PC-3 (cell line): ENCODE measurements around the gene SLC45A2. TPM values are rescaled to one million over a fixed set of nuclear protein-coding genes. Genes with fewer than 3 reads are reported as not detected.

ENCODE experiments used
- ATAC-seq: fragments of 200-7000 bp; cut with Tn5 transposase; 2 replicates; pipeline ENCODE4 v1.9.1; 2020; ENCODE audit warnings: mild to moderate bottlenecking, moderate library complexity
- BruUV-seq: library from RNA; stranded (reverse); fragments of 400-500 nt; replicated peaks from 2 replicates; lab custom pipeline; 2021; lab: Mats Ljungman, UMichigan
- CTCF ChIA-PET: fragments of 300-600 bp; sonication (Branson Sonifier 250); formaldehyde crosslinking; loops from one replicate; lab custom pipeline; 2022; ENCODE audit warnings: antibody characterized with exemption; lab: Charles Lee
- POLR2A ChIA-PET: fragments of 300-600 bp; sonication (Branson Sonifier 250); formaldehyde crosslinking; loops from one replicate; lab custom pipeline; 2022; ENCODE audit warnings: antibody characterized with exemption; ENCODE audit not compliant: unreplicated experiment; lab: Charles Lee
- DNase-seq: peaks from one replicate; pipeline ENCODE4 v3.0.0-alpha.2; 2015
- H2AFZ ChIP-seq: fragments of 300-600 bp; sonication (generic); 2 replicates; pipeline ENCODE4 v1.6.0; 2016; ENCODE audit warnings: antibody characterized with exemption, low read length
- H3F3A ChIP-seq: fragments of 300-600 bp; sonication (generic); one replicate; pipeline ENCODE4 v1.6.0; 2017; ENCODE audit warnings: antibody characterized with exemption, low read length, control low read depth, mild to moderate bottlenecking; ENCODE audit not compliant: unreplicated experiment
- H3K27ac ChIP-seq: fragments of 300-600 bp; sonication (generic); 2 replicates; pipeline ENCODE4 v1.5.1; 2016; ENCODE audit warnings: mild to moderate bottlenecking, low read length
- H3K27me3 ChIP-seq: fragments of 300-600 bp; sonication (generic); 2 replicates; pipeline ENCODE4 v1.6.1; 2016; ENCODE audit warnings: low read length, mixed read lengths
- H3K36me3 ChIP-seq: fragments of 300-600 bp; sonication (generic); 2 replicates; pipeline ENCODE4 v1.6.1; 2016; ENCODE audit warnings: low read depth, mixed run types, low read length, mixed read lengths
- H3K4me1 ChIP-seq: fragments of 300-600 bp; sonication (generic); 2 replicates; pipeline ENCODE4 v1.5.1; 2016; ENCODE audit warnings: low read length; ENCODE audit not compliant: insufficient read depth
- H3K4me2 ChIP-seq: fragments of 300-600 bp; sonication (generic); 2 replicates; pipeline ENCODE4 v1.6.0; 2016; ENCODE audit warnings: low read length
- H3K4me3 ChIP-seq: fragments of 300-600 bp; sonication (generic); 2 replicates; pipeline ENCODE4 v1.5.1; 2016; ENCODE audit warnings: mild to moderate bottlenecking, low read length, mixed read lengths
- H3K79me2 ChIP-seq: fragments of 300-600 bp; sonication (generic); 2 replicates; pipeline ENCODE4 v1.6.1; 2017; ENCODE audit warnings: low read length, mixed read lengths
- H3K9ac ChIP-seq: fragments of 300-600 bp; sonication (generic); 2 replicates; pipeline ENCODE4 v1.6.0; 2016; ENCODE audit warnings: mild to moderate bottlenecking, low read length
- H3K9me2 ChIP-seq: fragments of 300-600 bp; sonication (generic); replicated peaks from 2 replicates; pipeline ENCODE4 v1.6.1; 2016; ENCODE audit warnings: mixed run types, low read length, mixed read lengths
- H3K9me3 ChIP-seq: fragments of 300-600 bp; sonication (generic); 2 replicates; pipeline ENCODE4 v1.6.1; 2016; ENCODE audit warnings: low read length, mixed read lengths
- H4K20me1 ChIP-seq: fragments of 300-600 bp; sonication (generic); 2 replicates; pipeline ENCODE4 v1.6.1; 2016; ENCODE audit warnings: low read length, mixed read lengths
- EZH2 ChIP-seq: fragments of 300-600 bp; sonication (generic); IDR thresholded peaks from one replicate; pipeline ENCODE4 v1.6.1; 2017; ENCODE audit warnings: antibody characterized with exemption, mild to moderate bottlenecking, low read length; ENCODE audit not compliant: unreplicated experiment
- EZH2phosphoT487 ChIP-seq: fragments of 300-600 bp; sonication (generic); IDR thresholded peaks from 2 replicates; pipeline ENCODE4 v1.6.1; 2018; ENCODE audit warnings: mild to moderate bottlenecking, antibody characterized with exemption, low read length, borderline replicate concordance
- intact Hi-C: fragments of 100-400 bp; cut with micrococcal nuclease; formaldehyde crosslinking; loops from 2 replicates; pipeline ENCODE4 v1.9.0; 2023
- total RNA-seq: library from RNA; depleted of rRNA; stranded (reverse); fragments of >200 nt; gene quantifications from 2 replicates; pipeline ENCODE4 v1.2.3, GENCODE V29; 2014
- TF ChIP-seq, protein P1 (sequence below): fragments of 300-600 bp; sonication (generic); conservative IDR thresholded peaks from 2 replicates; pipeline ENCODE4 v1.5.1; 2017; ENCODE audit warnings: antibody characterized with exemption, low read depth, mild to moderate bottlenecking, low read length

Gene SLC45A2
- total RNA-seq, 1 experiment from 2014 or later: not detected

DNA sequence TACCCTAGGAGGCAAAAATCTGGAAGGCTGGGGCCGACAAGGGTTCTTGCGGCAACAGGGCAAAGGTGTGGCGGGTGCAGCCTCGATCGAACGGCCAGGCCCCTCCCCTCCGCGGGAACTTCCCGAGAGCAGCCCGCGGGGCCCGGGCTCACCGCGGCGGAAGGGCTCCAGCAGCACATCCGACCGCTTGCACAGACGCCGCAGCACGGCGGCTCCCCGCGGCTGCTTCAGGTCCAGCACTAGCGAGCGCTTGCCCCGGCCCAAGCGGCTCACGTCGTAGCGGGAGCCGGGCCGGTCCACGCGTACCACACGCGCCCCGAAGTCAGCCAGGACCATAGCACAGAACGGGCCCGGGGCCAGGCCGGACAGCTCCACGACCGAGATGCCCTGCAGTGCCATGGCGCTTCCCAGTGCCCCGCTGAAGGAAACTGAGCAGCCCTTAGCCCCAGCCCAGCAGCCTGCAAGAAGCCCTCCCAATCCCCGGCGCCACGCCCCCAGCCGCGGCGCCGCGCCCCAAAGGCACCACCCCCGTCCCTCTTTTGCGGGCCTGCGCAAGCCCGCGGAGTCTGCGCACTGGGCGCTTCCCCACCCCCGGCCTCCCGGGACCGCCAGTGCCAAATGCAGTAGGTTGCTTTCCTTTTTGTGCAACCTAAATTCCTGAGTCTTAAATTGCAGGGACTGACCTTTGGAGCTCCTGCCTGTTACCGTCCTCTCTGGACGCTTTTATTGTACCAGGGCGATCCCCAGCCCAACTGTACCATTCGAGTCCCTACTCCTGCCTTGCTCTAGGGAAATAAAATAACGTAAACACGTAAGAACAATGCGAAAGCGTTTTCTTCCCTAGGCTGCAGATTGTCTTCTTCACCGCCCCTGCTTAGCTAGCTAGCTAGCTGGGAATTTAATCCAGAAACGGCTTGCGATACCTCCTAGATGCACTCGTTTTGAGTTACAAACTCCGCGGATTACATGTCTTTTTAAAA is 23.4 kb upstream of the SLC45A2 start, which contains the start of gene AMACR:
AMACR (minus strand) TSS at position 430 of the 980 bp plus-strand sequence; CDS start at position 399, 31 bp downstream.
- Histone ChIP-seq H3K4me3 (peak within 1 kb of the TSS; percentile 82), H3K36me3 (no peaks in the 10 kb centered on the region), H3K9ac (peak within 1 kb of the TSS; percentile 81), H2AFZ (peak within 1 kb of the TSS; percentile 94), H3K27me3 (no peaks in the 10 kb centered on the region), H3K9me3 (no peaks in the 10 kb centered on the region), H4K20me1 (no peaks in the 10 kb centered on the region), H3K27ac (peak within 1 kb of the TSS; percentile 74), H3K9me2 (no peaks in the 10 kb centered on the region), H3K79me2 (peaks cover 17% of the 10 kb centered on the region), H3F3A (no peaks in the 10 kb centered on the region), H3K4me1 (peaks cover 28% of the 10 kb centered on the region), H3K4me2 (peak within 1 kb of the TSS; percentile 87)
- CTCF ChIA-PET: interaction anchor here (0.6 kb wide), 1 partner anchor 996 kb away, joined by 6 read pairs; no protein-coding TSS in a partner anchor
- intact Hi-C loops: loop anchor here (2.0 to 10.0 kb wide), 4 partner anchors 45 to 907 kb away; partner anchors contain the start of genes BRIX1 and RAD1
- POLR2A ChIA-PET: interaction anchor here (0.5 to 0.7 kb wide), 3 partner anchors 45 to 189 kb away, joined by 3 to 24 read pairs (median 4); no protein-coding TSS in a partner anchor
- no peak for TF ChIP-seq EZH2
- TF ChIP-seq EZH2phosphoT487: peak; percentile 75
- TF ChIP-seq, protein P1, sequence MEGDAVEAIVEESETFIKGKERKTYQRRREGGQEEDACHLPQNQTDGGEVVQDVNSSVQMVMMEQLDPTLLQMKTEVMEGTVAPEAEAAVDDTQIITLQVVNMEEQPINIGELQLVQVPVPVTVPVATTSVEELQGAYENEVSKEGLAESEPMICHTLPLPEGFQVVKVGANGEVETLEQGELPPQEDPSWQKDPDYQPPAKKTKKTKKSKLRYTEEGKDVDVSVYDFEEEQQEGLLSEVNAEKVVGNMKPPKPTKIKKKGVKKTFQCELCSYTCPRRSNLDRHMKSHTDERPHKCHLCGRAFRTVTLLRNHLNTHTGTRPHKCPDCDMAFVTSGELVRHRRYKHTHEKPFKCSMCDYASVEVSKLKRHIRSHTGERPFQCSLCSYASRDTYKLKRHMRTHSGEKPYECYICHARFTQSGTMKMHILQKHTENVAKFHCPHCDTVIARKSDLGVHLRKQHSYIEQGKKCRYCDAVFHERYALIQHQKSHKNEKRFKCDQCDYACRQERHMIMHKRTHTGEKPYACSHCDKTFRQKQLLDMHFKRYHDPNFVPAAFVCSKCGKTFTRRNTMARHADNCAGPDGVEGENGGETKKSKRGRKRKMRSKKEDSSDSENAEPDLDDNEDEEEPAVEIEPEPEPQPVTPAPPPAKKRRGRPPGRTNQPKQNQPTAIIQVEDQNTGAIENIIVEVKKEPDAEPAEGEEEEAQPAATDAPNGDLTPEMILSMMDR: no peak
- BruUV-seq: no TSS peak
- DNase-seq: peak; percentile 97
- ATAC-seq: peak; percentile 90

DNA sequence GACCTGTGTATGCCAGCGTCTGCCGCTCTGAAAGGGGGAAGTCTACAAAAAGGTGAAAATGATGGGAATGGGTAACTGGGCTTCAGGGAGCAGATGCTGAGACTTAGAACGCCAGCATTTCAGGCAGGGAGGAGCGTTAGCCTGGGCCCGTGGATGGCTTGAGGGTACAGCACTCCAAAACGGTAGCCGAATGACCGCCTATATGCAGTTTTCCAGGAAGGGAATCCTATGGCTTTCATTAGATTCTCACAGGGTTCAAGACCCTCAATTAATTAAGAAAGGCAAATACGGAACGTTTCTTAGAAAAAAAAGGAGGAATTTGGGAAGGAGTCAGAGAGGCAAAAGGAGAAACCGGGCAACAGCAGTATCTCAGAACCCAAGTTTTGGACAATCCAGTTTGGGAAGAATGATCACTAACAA is 22.7 kb upstream of the SLC45A2 start:
- DNase-seq (no peak), ATAC-seq (peak; percentile 10; the same call in 1 of the 2 replicates)
- CTCF ChIA-PET: no interaction called here
- peak overlapping the region; percentile 81 for H3K9ac ChIP-seq
- POLR2A ChIA-PET: interaction anchor here (0.5 kb wide), 1 partner anchor 46 kb away, joined by 3 read pairs; no protein-coding TSS in a partner anchor
- H3K4me3 ChIP-seq: peak overlapping the region; percentile 82
- H3K27ac ChIP-seq: peak overlapping the region; percentile 62
- peaks cover 17% of the 10 kb centered on the region for H3K79me2 ChIP-seq
- H3K9me2 ChIP-seq: no peaks in the 10 kb centered on the region
- intact Hi-C loops: loop anchor here (5.0 to 10.0 kb wide), 3 partner anchors 75 to 908 kb away; partner anchors contain the start of genes BRIX1 and RAD1
- peak overlapping the region; percentile 94 for H2AFZ ChIP-seq
- TF ChIP-seq EZH2phosphoT487: no peak
- H3K4me2 ChIP-seq: peak overlapping the region; percentile 87
- no peaks in the 10 kb centered on the region for H3K27me3 ChIP-seq
- no peaks in the 10 kb centered on the region for H4K20me1 ChIP-seq
- H3K36me3 ChIP-seq: no peaks in the 10 kb centered on the region
- no peaks in the 10 kb centered on the region for H3K9me3 ChIP-seq
- no TSS peak for BruUV-seq
- H3K4me1 ChIP-seq: peaks cover 28% of the 10 kb centered on the region
- H3F3A ChIP-seq: no peaks in the 10 kb centered on the region

DNA sequence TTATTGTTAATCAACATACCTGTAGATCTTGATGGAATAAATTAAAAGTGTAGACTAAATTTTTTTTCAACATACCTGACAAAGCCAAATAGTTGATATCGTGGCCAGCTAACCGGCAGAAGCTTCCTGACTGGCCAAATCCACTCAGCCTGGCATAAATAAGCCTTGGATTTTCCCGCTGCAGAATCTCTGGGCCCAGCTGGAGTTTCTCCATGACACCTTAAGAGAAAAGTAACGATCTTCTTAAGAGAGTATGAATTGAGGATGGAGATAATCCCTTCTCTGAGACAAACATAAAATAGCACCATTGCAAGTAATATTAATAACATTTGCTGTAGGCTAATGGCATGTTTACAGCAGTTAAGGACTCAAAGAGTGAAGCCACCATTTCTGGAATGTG is 21.2 kb upstream of the SLC45A2 start:
- no peak for DNase-seq
- peaks cover 17% of the 10 kb centered on the region for H3K79me2 ChIP-seq
- POLR2A ChIA-PET: no interaction called here
- ATAC-seq: no peak
- no peak overlapping the region for H3K9ac ChIP-seq
- H2AFZ ChIP-seq: no peak overlapping the region
- no peaks in the 10 kb centered on the region for H3K27me3 ChIP-seq
- H3F3A ChIP-seq: no peaks in the 10 kb centered on the region
- no peaks in the 10 kb centered on the region for H3K9me3 ChIP-seq
- H3K4me1 ChIP-seq: peaks cover 42% of the 10 kb centered on the region
- peak overlapping the region; percentile 82; the same call in 1 of the 2 replicates for H3K4me3 ChIP-seq
- peak overlapping the region; percentile 87; the same call in 1 of the 2 replicates for H3K4me2 ChIP-seq
- no peak overlapping the region for H3K27ac ChIP-seq
- H3K36me3 ChIP-seq: no peaks in the 10 kb centered on the region
- no TSS peak for BruUV-seq
- H4K20me1 ChIP-seq: no peaks in the 10 kb centered on the region
- TF ChIP-seq EZH2phosphoT487 (no peak), EZH2 (no peak)
- TF ChIP-seq, protein P1: no peak
- no peaks in the 10 kb centered on the region for H3K9me2 ChIP-seq
- intact Hi-C loops: loop anchor here (5.0 to 10.0 kb wide), 3 partner anchors 77 to 909 kb away; partner anchors contain the start of genes BRIX1 and RAD1
- CTCF ChIA-PET: no interaction called here
